ENCODE data around the gene PLEKHA6.

Gene PLEKHA6

GRCh38 chr1:204318324-204318723 is 41.4 kb downstream of the PLEKHA6 start:
- Histone ChIP-seq H3K27ac (no peak overlapping the region), H2AFZ (ENCODE audit: low read depth) (no peak overlapping the region), H3K27me3 (ENCODE audit: insufficient read depth, low read depth) (peaks cover 6% of the 10 kb centered on the region; the same call in 1 of the 2 replicates), H3K4me2 (no peak overlapping the region), H3K36me3 (ENCODE audit: insufficient read depth) (no peaks in the 10 kb centered on the region), H4K20me1 (ENCODE audit: insufficient read depth) (no peaks in the 10 kb centered on the region), H3K9ac (no peak overlapping the region), H3K4me1 (ENCODE audit: low read depth, poor library complexity, severe bottlenecking) (no peaks in the 10 kb centered on the region), H3K79me2 (ENCODE audit: insufficient read depth, low read depth) (no peaks in the 10 kb centered on the region), H3K4me3 (IDR thresholded peaks at IDR 0.05; ENCODE audit: insufficient read depth, low read depth, low read length) (no peak overlapping the region)
- TF ChIP-seq, protein P1, sequence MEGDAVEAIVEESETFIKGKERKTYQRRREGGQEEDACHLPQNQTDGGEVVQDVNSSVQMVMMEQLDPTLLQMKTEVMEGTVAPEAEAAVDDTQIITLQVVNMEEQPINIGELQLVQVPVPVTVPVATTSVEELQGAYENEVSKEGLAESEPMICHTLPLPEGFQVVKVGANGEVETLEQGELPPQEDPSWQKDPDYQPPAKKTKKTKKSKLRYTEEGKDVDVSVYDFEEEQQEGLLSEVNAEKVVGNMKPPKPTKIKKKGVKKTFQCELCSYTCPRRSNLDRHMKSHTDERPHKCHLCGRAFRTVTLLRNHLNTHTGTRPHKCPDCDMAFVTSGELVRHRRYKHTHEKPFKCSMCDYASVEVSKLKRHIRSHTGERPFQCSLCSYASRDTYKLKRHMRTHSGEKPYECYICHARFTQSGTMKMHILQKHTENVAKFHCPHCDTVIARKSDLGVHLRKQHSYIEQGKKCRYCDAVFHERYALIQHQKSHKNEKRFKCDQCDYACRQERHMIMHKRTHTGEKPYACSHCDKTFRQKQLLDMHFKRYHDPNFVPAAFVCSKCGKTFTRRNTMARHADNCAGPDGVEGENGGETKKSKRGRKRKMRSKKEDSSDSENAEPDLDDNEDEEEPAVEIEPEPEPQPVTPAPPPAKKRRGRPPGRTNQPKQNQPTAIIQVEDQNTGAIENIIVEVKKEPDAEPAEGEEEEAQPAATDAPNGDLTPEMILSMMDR (conservative IDR thresholded peaks at IDR 0.05; ENCODE audit: low read depth, low read length), result no peak

- no peak overlapping the region for H3K9ac ChIP-seq
- no peaks in the 10 kb centered on the region for H3K4me1 ChIP-seq (ENCODE audit: low read depth, poor library complexity, severe bottlenecking)
- H3K27me3 ChIP-seq (ENCODE audit: insufficient read depth, low read depth), result peaks cover 6% of the 10 kb centered on the region; the same call in 1 of the 2 replicates
- no peaks in the 10 kb centered on the region for H3K79me2 ChIP-seq (ENCODE audit: insufficient read depth, low read depth)
- no peak overlapping the region for H3K4me2 ChIP-seq
- TF ChIP-seq, protein P1 (conservative IDR thresholded peaks at IDR 0.05; ENCODE audit: low read depth, low read length), result no peak
- no peaks in the 10 kb centered on the region for H4K20me1 ChIP-seq (ENCODE audit: insufficient read depth)
- no peak overlapping the region for H3K27ac ChIP-seq
- no peak overlapping the region for H3K4me3 ChIP-seq (IDR thresholded peaks at IDR 0.05; ENCODE audit: insufficient read depth, low read depth, low read length)
- H2AFZ ChIP-seq (ENCODE audit: low read depth), result no peak overlapping the region
- no peaks in the 10 kb centered on the region for H3K36me3 ChIP-seq (ENCODE audit: insufficient read depth)
Observed at GRCh38 chr1:204317170-204317569, 42.6 kb downstream of the PLEKHA6 start.

DNA sequence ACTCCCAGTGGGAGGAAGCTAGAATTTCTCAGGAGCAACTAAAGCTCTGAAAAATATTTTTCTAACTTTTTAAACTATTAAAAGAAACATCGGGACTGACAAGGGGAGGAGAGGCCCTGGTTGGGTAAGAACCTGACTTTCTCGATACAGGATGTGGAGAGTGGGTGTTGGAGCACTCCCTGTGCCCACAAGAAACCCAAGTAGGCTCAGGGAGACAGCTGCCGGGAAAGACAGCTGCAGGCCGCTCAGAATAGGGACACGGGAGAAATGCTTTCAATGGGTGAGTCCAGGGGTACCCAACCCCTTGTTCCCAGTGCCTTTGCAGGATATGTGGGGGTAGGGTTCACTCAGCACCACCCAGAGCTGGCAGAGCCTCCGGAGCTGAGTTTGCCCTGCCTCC is 43.6 kb downstream of the PLEKHA6 start:
- H3K27ac ChIP-seq, result no peak overlapping the region
- H4K20me1 ChIP-seq (ENCODE audit: insufficient read depth), result no peaks in the 10 kb centered on the region
- H3K36me3 ChIP-seq (ENCODE audit: insufficient read depth), result no peaks in the 10 kb centered on the region
- TF ChIP-seq, protein P1 (conservative IDR thresholded peaks at IDR 0.05; ENCODE audit: low read depth, low read length), result no peak
- H3K27me3 ChIP-seq (ENCODE audit: insufficient read depth, low read depth), result peaks cover 6% of the 10 kb centered on the region; the same call in 1 of the 2 replicates
- no peak overlapping the region for H2AFZ ChIP-seq (ENCODE audit: low read depth)
- H3K4me2 ChIP-seq, result no peak overlapping the region
- H3K4me1 ChIP-seq (ENCODE audit: low read depth, poor library complexity, severe bottlenecking), result no peaks in the 10 kb centered on the region
- no peak overlapping the region for H3K4me3 ChIP-seq (IDR thresholded peaks at IDR 0.05; ENCODE audit: insufficient read depth, low read depth, low read length)
- no peaks in the 10 kb centered on the region for H3K79me2 ChIP-seq (ENCODE audit: insufficient read depth, low read depth)
- H3K9ac ChIP-seq, result no peak overlapping the region

DNA sequence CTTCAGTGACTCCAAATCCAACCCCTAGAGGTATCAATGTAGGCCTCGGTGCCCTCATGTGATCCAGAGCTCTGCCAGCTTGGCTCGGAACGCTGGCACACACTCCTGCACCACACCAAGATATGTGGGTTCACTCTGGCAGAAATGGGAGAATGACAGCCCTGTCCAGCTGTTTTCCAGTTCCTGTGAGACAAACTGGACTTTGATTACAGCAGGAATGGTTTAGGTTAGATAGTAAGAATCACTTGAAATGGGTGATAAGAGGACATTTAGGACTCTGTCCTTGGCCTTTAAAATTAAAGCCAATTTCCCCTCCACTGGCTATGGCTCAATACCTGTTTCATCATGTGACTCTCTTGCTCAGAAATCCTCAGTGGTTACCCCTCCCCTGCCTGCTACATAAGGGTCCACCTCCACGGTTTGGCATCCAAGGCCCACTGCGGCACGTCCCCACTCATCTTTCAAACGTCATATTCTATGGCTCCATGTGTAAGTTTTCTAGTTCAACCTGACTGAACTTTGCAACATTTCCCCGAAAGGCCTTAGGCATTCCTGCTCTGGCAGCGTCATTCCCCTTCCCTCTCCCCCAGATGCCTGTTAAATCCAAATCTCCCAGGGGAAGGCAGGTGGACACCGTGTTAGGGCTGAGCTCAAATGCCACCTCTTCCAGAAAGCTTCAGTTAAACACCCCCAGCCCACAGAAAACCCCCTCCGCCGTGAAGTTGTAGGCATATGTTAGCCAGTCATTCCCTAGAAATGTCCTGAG is 44.7 kb downstream of the PLEKHA6 start:
- Histone ChIP-seq H3K9ac (no peak overlapping the region), H3K4me1 (ENCODE audit: low read depth, poor library complexity, severe bottlenecking) (no peaks in the 10 kb centered on the region), H3K27me3 (ENCODE audit: insufficient read depth, low read depth) (peaks cover 6% of the 10 kb centered on the region; the same call in 1 of the 2 replicates), H2AFZ (ENCODE audit: low read depth) (no peak overlapping the region), H4K20me1 (ENCODE audit: insufficient read depth) (no peaks in the 10 kb centered on the region), H3K4me3 (IDR thresholded peaks at IDR 0.05; ENCODE audit: insufficient read depth, low read depth, low read length) (no peak overlapping the region), H3K4me2 (no peak overlapping the region), H3K79me2 (ENCODE audit: insufficient read depth, low read depth) (no peaks in the 10 kb centered on the region), H3K36me3 (ENCODE audit: insufficient read depth) (no peaks in the 10 kb centered on the region), H3K27ac (no peak overlapping the region)
- TF ChIP-seq, protein P1 (conservative IDR thresholded peaks at IDR 0.05; ENCODE audit: low read depth, low read length), result no peak

Measured in KMS-11 (cell line).